GM06990 (cell line): ENCODE measurements around the gene SPI1.

Source experiments
- DNase-seq: peaks from one replicate; pipeline ENCODE4 v3.0.0-alpha.2; 2011; ENCODE audit not compliant: insufficient read length; ENCODE audit errors: extremely low read depth
- H3K27me3 ChIP-seq: replicated peaks from 2 replicates; pipeline ENCODE4 v1.6.0; 2011; ENCODE audit warnings: low read length; ENCODE audit not compliant: control insufficient read depth, insufficient read depth
- H3K36me3 ChIP-seq: 2 replicates; pipeline ENCODE4 v1.5.1; 2011; ENCODE audit warnings: low read length; ENCODE audit not compliant: control insufficient read depth, insufficient read depth
- H3K4me3 ChIP-seq: replicated peaks from 2 replicates; pipeline ENCODE4 v1.5.1; 2011; ENCODE audit warnings: low read depth, mild to moderate bottlenecking, control low read depth, low read length
- TF ChIP-seq, protein P1 (sequence below): IDR thresholded peaks from 2 replicates; pipeline ENCODE4 v1.5.1; 2011; ENCODE audit warnings: low read length, control low read depth, mild to moderate bottlenecking, inconsistent platforms; ENCODE audit not compliant: insufficient read depth, poor library complexity, severe bottlenecking

Gene SPI1

DNA sequence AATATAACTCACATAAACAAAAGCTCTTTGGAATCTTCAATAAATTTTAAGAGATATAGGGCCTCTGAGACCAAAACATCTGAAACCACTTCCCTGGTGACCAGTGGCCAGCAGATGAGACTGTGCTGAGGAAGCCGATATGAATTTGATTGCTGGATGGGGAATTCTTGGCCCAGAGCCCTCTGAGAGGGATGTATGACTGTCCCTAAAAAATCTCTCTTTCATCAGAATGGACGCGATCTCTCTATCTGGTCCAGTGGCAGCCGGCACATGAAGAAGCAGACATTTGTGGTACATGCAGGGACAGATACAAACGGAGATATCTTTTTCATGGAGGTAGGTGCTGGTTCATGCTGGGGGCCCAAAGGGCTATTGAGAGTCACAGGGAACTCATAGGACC lies 63.4 kb downstream of the SPI1 start:
- Histone ChIP-seq H3K27me3 (no peaks in the 10 kb centered on the region), H3K36me3 (peaks cover 11% of the 10 kb centered on the region), H3K4me3 (no peak overlapping the region)
- TF ChIP-seq, protein P1, sequence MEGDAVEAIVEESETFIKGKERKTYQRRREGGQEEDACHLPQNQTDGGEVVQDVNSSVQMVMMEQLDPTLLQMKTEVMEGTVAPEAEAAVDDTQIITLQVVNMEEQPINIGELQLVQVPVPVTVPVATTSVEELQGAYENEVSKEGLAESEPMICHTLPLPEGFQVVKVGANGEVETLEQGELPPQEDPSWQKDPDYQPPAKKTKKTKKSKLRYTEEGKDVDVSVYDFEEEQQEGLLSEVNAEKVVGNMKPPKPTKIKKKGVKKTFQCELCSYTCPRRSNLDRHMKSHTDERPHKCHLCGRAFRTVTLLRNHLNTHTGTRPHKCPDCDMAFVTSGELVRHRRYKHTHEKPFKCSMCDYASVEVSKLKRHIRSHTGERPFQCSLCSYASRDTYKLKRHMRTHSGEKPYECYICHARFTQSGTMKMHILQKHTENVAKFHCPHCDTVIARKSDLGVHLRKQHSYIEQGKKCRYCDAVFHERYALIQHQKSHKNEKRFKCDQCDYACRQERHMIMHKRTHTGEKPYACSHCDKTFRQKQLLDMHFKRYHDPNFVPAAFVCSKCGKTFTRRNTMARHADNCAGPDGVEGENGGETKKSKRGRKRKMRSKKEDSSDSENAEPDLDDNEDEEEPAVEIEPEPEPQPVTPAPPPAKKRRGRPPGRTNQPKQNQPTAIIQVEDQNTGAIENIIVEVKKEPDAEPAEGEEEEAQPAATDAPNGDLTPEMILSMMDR = no peak
- DNase-seq = no peak

DNA sequence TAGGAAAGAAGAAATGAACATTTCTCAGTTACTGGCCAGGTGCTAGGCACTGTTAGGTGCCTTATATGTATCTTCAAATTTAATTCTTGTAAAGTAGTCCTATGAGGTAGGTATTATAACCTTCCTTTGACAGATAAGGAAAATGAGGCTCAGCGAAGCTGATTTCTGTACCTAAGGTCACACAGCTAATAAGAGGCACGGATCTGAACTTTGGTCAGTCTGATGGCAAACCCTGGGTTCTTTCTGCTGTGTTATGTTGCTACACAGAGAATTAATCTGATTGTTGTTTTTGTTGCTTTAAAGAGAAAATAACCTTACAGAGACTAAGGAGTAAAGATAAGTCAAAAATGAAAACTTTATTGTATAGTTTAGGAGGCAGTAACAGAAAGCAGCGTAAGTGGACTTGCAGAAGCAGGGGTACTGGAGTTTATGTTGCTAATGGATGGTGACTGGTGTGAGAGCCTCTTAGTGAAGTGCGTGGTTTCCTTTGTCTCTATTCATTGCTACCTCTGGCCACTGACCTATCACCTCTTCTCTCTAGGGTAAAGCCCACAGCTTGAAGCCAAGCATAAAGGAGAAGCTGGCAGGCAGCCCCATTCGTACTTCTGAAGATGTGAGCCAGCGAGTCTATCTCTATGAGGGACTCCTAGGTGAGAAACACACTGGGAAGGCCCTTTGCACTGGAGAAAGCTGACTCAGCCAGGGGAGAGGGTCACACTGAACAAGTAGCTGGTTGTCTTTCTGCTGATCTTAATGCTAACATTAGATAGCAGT lies 70.1 kb downstream of the SPI1 start:
- Histone ChIP-seq H3K4me3 (no peak overlapping the region), H3K36me3 (peaks cover 38% of the 10 kb centered on the region), H3K27me3 (no peaks in the 10 kb centered on the region)
- TF ChIP-seq, protein P1 = no peak
- no peak for DNase-seq

DNA sequence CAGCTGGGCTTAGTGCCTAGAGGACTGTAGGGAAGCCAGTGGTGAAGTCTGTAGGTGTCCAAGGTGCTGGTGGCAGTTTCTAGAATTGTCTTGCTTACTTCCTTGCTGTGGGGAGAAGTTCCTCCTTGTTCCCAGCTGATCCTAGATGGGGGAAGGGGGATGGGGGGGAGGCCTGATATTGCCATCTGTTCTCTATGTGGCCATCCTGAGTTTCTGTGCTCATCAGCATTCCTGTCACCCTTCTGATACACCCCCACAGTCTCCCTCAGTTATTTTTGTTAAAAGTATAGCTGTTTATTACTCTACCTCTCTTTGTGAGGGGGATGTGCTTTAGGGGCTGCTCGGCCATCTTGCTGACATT lies 71.9 kb downstream of the SPI1 start:
- TF ChIP-seq, protein P1 = no peak
- DNase-seq = no peak
- peaks cover 34% of the 10 kb centered on the region for H3K36me3 ChIP-seq
- H3K4me3 ChIP-seq = no peak overlapping the region
- no peaks in the 10 kb centered on the region for H3K27me3 ChIP-seq

DNA sequence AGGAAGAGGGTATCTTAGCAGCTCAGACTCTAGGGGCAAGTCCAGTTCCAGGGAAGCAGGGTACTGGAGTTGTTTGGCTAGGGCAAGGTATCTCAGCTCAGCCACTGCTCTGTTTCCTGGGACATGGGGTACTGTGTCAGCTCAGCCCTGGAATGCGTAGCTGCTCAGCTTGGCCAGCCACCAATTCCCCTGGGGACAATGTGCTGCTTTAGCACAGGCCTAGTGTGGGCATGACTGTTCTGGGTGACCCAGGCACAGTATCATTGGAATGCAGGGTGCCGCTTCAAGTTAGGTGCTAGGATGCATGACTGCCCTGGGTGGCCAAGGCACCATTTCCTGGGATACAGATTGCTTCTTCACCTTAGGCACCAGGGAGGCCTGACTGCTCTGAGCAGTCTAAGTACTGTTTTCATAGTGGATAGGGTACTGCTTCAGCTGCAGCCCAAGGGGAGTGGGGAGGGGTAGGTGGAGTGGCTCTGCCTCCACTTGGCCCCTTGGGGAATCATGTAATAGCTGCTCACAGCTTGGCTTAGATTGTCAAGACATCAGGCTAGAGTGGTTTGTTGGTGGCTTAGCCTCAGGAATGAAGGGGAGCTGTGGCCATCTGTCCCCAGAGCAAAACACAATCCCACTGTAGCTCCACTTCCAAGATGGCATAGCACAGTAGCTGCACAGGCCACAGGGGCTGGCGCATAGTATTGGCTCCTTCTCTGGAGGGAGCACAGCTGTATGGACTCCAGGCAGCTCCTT lies 72.4 kb downstream of the SPI1 start:
- H3K4me3 ChIP-seq = no peak overlapping the region
- no peaks in the 10 kb centered on the region for H3K27me3 ChIP-seq
- no peak for DNase-seq
- TF ChIP-seq, protein P1 = no peak
- H3K36me3 ChIP-seq = peaks cover 29% of the 10 kb centered on the region
